HG03521 (cell line): Measurements from ENCODE around the gene ENOSF1.
"Not testable (repeated sequence)": the region's sequence is repeated elsewhere in the genome, so short reads cannot be mapped to it uniquely, and the experiment has no call there.

Source experiments
- ATAC-seq: cut with Tn5 transposase; IDR thresholded peaks from one replicate; pipeline ENCODE4 v1.9.1; 2021; ENCODE audit warnings: mild to moderate bottlenecking, moderate library complexity; ENCODE audit not compliant: unreplicated experiment

Gene ENOSF1, protein sequence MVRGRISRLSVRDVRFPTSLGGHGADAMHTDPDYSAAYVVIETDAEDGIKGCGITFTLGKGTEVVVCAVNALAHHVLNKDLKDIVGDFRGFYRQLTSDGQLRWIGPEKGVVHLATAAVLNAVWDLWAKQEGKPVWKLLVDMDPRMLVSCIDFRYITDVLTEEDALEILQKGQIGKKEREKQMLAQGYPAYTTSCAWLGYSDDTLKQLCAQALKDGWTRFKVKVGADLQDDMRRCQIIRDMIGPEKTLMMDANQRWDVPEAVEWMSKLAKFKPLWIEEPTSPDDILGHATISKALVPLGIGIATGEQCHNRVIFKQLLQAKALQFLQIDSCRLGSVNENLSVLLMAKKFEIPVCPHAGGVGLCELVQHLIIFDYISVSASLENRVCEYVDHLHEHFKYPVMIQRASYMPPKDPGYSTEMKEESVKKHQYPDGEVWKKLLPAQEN

DNA sequence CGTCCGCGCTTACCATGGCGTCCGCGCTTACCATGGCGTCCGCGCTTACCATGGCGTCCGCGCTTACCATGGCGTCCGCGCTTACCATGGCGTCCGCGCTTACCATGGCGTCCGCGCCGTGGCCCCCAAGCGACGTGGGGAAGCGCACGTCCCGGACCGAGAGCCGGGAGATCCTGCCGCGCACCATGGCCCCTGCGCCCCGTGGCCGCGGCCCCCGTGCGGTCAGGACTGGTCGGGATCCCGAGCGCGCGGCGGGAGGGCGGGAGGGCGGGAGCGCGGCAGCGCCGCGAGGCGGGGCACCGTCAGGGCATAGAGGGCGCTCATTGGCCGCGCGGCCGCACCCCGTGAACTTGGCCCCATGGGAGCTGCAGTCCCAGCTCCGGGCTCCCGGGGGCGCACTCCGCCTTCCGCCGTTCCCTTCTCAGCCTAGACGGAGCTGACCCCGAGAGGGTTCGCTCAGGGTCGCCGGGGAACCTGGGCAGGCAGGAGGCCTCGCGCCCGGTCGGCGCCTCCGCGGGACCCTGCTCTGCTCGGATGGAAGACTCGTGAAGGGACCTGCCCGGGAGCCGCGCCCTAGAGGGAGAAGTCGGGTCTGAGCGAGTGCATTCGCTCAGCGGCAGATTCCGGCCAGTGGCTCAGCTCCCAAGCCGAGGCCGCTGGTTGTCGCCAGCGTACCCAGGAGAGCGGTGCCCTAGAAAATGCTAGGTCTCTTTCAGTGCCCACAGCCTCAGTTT, at the start of gene ENOSF1:
Gene ENOSF1 (minus strand): TSS at position 230 of the 734 bp plus-strand sequence. CDS start 43 bp downstream, at position 187.
- peak; percentile 88 for ATAC-seq

DNA sequence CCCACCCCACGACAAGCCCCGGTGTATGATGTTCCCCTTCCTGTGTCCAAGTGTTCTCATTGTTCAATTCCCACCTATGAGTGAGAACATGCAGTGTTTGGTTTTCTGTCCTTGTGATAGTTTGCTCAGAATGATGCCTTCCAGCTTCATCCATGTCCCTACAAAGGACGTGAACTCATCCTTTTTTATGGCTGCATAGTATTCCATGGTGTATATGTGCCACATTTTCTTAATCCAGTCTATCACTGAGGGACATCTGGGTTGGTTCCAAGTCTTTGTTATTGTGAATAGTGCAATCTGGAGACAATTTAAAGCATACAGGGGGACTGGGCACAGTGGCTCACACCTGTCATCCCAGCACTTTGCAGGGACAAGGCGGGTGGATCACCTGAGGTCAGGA, 47.4 kb upstream of the ENOSF1 start:
- not testable (repeated sequence) for ATAC-seq

DNA sequence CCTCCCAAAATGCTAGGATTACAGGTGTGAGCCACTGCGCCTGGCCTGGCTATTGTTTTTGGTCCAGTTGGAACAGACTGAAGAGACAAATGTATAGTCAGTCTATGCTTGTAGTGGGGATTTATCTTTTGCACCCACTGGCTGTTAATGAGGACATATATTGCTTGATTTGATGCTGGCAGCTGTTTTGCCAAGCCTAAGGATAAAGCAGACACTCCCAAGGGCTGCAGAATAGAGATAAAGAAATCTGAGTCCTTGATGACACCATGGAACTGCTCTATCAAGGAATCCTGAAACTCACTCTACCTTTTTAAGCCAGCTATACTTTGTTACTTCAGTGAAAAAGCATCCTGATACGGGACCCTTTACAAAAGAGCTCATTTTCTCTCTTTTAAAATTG, 43.1 kb upstream of the ENOSF1 start:
- ATAC-seq: no peak

DNA sequence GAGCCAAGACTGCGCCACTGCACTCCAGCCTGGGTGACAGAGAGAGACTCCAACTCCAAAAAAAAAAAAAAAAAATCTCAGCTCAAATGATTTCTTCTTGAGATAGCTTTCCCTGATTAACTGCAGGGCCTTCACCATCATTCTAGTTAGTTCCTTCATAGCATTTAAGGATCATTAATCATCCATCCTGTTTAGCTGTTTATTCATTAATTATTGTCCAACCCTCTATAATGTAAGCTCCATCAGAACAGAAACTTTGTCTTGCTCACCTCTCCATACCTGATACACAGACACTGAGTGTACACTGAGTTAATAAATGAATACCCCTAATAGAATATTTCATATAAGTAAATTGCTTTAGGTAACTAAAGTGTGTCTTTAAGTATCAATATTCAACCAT, 42.2 kb upstream of the ENOSF1 start:
- no peak for ATAC-seq

- no peak for ATAC-seq
Measured at GRCh38 chr18:750456-750855, 38.0 kb upstream of the ENOSF1 start.

GRCh38 chr18:744832-745597, 32.6 kb upstream of the ENOSF1 start:
- ATAC-seq: no peak

- ATAC-seq: no peak
Measured at GRCh38 chr18:741931-742512, 29.6 kb upstream of the ENOSF1 start.

GRCh38 chr18:732371-732770, 19.9 kb upstream of the ENOSF1 start:
- no peak for ATAC-seq

- ATAC-seq: no peak
Measured at GRCh38 chr18:731185-731584, 18.8 kb upstream of the ENOSF1 start.

GRCh38 chr18:730692-731091, 18.3 kb upstream of the ENOSF1 start:
- ATAC-seq: no peak

GRCh38 chr18:730120-730519, 17.7 kb upstream of the ENOSF1 start:
- ATAC-seq: not testable (repeated sequence)

GRCh38 chr18:725646-726045, 13.2 kb upstream of the ENOSF1 start:
- no peak for ATAC-seq

DNA sequence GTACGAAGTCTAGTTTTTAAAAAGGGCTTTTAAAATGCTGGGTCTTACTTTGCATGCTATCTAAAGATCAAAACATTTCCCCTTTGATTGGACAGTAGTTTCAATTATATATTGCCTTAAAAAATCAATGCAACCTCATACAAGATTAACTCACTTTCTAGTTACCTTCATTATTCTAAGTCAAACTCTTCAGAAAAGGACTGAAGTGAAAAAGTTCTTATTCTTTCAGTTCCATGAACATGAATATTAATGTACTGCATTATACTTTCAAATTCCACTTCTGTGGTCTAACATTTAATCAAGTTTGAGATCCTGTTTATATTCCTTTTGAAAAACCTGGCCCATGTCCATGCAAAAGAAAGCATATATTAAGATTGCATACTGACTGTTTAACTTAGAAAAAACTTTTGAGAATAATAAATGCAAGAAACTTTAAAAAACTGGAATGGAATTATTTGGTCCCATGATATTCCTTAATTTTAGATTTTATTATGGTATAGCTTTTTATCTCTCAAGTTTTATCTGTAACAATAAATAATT, 11.2 kb upstream of the ENOSF1 start:
- no peak for ATAC-seq

DNA sequence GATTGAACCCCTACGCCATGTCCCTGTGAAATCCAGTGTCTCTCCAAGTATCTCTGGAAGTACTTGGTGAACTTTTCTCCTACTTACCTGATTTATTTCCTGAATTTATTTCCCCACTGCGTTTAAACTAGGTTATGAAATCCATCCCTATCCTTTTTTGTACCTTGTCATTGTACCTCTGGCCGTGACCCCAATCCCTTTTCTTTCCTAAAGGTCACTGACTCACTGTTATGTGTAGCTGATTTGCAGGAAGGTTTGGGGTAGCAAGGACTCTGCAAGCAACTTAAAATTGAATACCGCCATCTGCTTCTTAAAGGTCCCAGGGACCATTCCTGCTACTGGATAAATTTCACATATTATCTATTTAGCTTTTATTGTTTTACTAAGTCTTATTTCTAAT, 4.6 kb upstream of the ENOSF1 start:
- no peak for ATAC-seq

DNA sequence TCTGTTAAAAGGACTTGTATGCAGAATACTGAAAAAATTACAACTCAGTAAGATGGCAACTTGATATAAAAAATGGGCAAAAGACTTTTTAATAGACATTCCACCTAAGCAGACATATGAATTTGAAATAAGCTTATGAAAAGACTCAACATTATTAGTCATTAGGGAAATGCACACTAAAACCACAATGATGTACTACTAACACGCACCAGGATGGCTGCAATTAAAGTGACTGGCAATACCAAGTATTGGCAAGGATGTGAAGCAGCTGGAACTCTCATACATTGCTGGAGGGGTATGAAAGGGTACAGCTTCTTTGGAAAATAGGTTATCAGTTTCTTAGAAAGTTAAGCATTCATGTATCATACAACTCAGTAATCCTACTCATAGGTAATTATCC, 3.2 kb upstream of the ENOSF1 start:
- no peak for ATAC-seq

GRCh38 chr18:713135-713490, 683 bp upstream of the ENOSF1 start:
- ATAC-seq: no peak

- peak; percentile 64 for ATAC-seq
Measured at GRCh38 chr18:711657-712400, 601 bp downstream of the ENOSF1 start.

DNA sequence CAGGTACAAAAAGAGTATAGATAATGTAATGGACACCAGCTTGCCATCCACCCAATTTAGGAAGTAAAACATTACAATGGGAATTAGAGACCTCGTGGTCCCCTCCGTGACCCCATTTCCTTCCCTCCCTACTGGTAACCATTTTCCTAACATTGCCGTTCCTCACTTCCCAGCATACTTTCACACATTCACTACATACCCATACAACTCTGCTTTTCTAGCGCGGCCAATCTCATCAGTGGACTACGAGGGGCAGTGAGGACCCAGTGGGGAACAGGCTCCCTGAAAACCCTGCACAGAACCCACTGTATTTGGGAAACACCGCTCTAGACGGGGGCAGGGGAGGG, 1.1 kb downstream of the ENOSF1 start:
- no peak for ATAC-seq

DNA sequence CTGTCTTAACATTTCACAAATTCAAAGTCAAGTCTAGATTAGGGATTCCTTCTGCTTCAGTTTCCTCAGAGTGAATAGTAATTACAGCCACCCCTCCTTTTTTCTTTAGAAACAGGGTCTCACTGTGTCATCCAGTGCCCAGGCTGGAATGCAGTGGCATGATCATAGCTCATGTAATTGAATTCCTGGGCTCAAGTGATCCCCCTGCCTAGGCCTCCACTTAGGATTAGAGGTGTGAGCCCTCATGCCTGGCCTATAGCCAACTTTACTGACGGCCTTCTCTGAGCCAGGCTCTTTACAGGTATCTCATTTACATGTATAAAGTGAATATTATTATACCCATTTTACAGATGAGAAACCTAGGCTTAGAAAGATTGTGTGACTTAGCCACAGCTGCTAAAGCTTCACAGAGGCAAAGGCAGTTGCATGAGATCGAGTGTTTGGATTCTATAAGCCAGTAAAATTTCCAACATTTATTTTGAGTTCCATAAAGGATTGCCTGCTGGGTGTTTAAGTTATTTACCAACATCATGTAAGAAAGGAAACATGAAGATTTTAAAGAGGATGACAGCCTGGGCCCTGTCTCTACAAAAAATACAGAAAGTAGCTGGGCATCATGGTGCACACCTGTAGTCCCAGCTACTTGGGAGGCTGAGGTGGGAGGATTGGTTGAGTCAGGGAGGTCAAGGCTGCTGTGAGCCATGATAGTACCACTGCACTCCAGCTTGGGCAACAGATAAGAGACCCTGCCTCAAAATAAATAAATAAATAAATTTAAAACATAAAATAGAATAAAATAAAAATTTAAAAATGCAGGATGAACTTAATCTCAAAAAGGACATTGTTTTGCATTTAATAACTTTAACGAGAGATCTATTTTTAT, 1.8 kb downstream of the ENOSF1 start:
- no peak for ATAC-seq
